ENCODE results near the gene MAGI3.
"Not testable (repeated sequence)": the region's sequence is repeated elsewhere in the genome, so short reads cannot be mapped to it uniquely, and the experiment has no call there.

Gene MAGI3

DNA sequence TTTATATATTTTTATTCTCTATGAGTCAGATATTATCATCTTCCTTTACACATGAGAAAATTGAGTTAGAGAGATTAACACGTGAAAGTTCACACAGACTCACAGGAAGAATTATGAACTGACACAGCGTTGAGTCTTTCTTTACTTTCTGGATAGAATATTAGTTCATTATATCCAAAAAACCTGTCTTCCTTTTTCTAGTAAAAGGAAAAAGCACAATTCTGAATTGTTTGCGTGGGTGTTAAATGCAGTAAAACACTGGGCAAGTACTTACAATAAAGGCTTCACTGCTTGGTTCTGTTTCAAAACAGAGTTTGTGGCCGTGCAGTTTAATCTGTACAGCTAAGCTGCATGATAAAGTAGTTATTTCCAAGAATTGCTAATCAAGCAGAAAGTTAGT is 10.8 kb downstream of the MAGI3 start:
- no peaks in the 10 kb centered on the region for H3K9me3 ChIP-seq (ENCODE audit: insufficient read depth, low read depth, low read length)
- H3K36me3 ChIP-seq (ENCODE audit: insufficient read depth, low read depth, low read length) = no peaks in the 10 kb centered on the region
- H3K27me3 ChIP-seq (ENCODE audit: insufficient read depth, low read length) = no peaks in the 10 kb centered on the region
- H3K4me1 ChIP-seq (ENCODE audit: insufficient read depth, low read length) = no peaks in the 10 kb centered on the region
- H3K4me3 ChIP-seq (ENCODE audit: low read length) = no peak overlapping the region
- no peak overlapping the region for H3K9ac ChIP-seq (ENCODE audit: low read depth, low read length)
- no peak overlapping the region for H3K27ac ChIP-seq (ENCODE audit: low read length)

DNA sequence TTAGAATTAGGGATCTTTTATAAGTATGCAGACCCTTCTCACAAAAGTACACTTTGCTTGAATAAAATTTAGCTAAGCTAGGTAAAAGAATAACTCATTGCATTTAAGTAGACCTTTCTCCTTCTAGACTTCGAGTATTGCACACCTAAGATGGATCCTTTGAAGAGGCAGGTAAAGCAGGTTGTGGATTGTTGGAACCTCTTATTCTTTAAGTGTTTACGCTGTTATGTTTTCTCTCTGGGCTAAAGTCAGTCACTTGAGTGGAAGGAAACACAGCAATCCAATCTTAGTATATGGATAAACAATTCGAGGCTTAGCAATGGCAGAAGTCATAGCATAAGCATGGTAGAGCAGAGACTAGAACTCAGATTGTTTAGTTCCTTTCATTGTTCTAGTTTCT is 11.4 kb downstream of the MAGI3 start:
- Histone ChIP-seq H3K9ac (ENCODE audit: low read depth, low read length) (no peak overlapping the region), H3K9me3 (ENCODE audit: insufficient read depth, low read depth, low read length) (no peaks in the 10 kb centered on the region), H3K4me3 (ENCODE audit: low read length) (no peak overlapping the region), H3K27me3 (ENCODE audit: insufficient read depth, low read length) (no peaks in the 10 kb centered on the region), H3K36me3 (ENCODE audit: insufficient read depth, low read depth, low read length) (no peaks in the 10 kb centered on the region), H3K27ac (ENCODE audit: low read length) (no peak overlapping the region), H3K4me1 (ENCODE audit: insufficient read depth, low read length) (no peaks in the 10 kb centered on the region)

DNA sequence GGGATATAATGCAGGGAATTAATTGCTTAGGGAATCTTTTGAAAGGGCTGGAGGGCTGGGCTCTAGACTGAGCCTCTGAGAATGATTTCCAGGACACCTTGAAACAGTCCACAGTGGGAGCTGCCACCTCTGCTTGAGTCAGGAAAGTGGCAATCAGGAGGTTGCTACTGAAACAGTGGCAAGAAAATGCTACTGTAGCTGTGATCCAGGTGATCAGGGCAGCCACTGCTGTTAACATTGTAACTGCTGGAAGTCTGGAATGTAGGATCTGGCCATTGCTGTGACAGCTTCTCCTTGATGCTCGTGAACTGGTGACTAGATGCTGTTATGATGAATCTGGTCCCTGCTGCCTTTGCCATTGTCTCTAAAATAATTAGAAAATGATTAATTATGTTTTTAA is 12.8 kb downstream of the MAGI3 start:
- Histone ChIP-seq H3K9ac (ENCODE audit: low read depth, low read length) (no peak overlapping the region), H3K36me3 (ENCODE audit: insufficient read depth, low read depth, low read length) (no peaks in the 10 kb centered on the region), H3K4me3 (ENCODE audit: low read length) (no peak overlapping the region), H3K9me3 (ENCODE audit: insufficient read depth, low read depth, low read length) (no peaks in the 10 kb centered on the region), H3K4me1 (ENCODE audit: insufficient read depth, low read length) (peaks cover 6% of the 10 kb centered on the region; the same call in 1 of the 2 replicates), H3K27me3 (ENCODE audit: insufficient read depth, low read length) (no peaks in the 10 kb centered on the region), H3K27ac (ENCODE audit: low read length) (no peak overlapping the region)

DNA sequence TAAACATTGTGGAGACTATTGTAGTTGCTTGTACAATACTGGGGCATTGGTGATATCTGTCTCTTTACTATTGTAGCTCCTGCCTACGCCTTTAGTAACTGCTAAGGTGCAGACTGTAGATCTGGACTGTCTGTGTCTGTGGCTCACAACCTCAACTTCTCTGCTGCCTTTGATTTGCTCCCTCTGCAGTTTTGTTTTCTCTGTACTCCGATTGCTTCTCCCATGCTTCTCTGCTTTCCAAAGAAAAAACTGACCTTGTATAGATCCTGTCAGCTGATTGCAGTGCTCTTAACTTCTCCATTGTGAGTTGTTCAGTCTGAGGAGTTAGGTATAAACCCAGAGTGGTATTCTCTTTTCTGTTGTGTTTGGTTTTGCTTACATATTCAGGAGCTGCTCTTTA is 15.3 kb downstream of the MAGI3 start:
- peaks cover 6% of the 10 kb centered on the region; the same call in 1 of the 2 replicates for H3K4me1 ChIP-seq (ENCODE audit: insufficient read depth, low read length)
- H3K9me3 ChIP-seq (ENCODE audit: insufficient read depth, low read depth, low read length) = no peaks in the 10 kb centered on the region
- H3K27me3 ChIP-seq (ENCODE audit: insufficient read depth, low read length) = no peaks in the 10 kb centered on the region
- H3K36me3 ChIP-seq (ENCODE audit: insufficient read depth, low read depth, low read length) = no peaks in the 10 kb centered on the region
- no peak overlapping the region for H3K4me3 ChIP-seq (ENCODE audit: low read length)
- H3K27ac ChIP-seq (ENCODE audit: low read length) = no peak overlapping the region
- no peak overlapping the region for H3K9ac ChIP-seq (ENCODE audit: low read depth, low read length)

DNA sequence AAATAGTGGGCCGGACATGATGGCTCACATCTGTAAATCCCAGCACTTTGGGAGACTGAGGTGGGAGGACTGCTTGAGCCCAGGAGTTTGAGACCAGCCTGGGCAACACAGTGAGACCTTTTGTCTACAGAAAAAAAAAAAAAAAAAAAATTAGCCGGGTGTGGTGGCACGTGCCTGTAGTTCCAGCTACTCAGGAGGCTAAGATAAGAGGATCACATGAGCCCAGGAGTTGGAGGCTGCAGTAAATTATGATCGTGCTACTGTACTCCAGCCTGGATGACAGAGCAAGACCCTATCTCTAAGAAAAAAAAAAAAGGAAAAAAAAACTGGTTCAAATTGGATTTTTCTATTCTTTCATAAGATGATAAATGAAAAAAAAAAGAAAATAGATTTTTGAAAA is 15.8 kb downstream of the MAGI3 start:
- H3K36me3 ChIP-seq (ENCODE audit: insufficient read depth, low read depth, low read length); H3K4me1 ChIP-seq (ENCODE audit: insufficient read depth, low read length); H3K27ac ChIP-seq (ENCODE audit: low read length); H3K4me3 ChIP-seq (ENCODE audit: low read length); H3K27me3 ChIP-seq (ENCODE audit: insufficient read depth, low read length); H3K9me3 ChIP-seq (ENCODE audit: insufficient read depth, low read depth, low read length); H3K9ac ChIP-seq (ENCODE audit: low read depth, low read length): not testable (repeated sequence)

DNA sequence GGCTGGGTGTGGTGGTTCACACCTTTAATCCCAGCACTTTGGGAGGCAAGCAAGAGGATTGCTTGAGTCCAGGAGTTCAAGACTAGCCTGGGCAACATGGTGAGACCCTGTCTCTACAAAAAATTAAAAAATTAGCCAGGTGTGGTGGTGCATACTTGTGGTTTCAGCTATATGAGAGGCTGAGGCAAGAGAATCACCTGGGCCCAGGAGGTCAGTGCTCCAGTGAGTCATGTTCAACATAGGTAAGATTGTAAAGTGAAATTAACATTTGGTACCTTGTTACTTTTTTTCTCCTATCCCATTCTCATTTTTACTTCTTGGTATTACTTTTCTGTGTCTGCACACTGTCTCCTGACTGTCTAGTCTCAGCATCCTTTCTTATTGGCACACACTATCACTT is 19.0 kb downstream of the MAGI3 start:
- H3K36me3 ChIP-seq (ENCODE audit: insufficient read depth, low read depth, low read length) = no peaks in the 10 kb centered on the region
- no peaks in the 10 kb centered on the region for H3K9me3 ChIP-seq (ENCODE audit: insufficient read depth, low read depth, low read length)
- no peak overlapping the region for H3K4me3 ChIP-seq (ENCODE audit: low read length)
- peaks cover 6% of the 10 kb centered on the region; the same call in 1 of the 2 replicates for H3K4me1 ChIP-seq (ENCODE audit: insufficient read depth, low read length)
- H3K27ac ChIP-seq (ENCODE audit: low read length) = no peak overlapping the region
- H3K9ac ChIP-seq (ENCODE audit: low read depth, low read length) = no peak overlapping the region
- H3K27me3 ChIP-seq (ENCODE audit: insufficient read depth, low read length) = no peaks in the 10 kb centered on the region

DNA sequence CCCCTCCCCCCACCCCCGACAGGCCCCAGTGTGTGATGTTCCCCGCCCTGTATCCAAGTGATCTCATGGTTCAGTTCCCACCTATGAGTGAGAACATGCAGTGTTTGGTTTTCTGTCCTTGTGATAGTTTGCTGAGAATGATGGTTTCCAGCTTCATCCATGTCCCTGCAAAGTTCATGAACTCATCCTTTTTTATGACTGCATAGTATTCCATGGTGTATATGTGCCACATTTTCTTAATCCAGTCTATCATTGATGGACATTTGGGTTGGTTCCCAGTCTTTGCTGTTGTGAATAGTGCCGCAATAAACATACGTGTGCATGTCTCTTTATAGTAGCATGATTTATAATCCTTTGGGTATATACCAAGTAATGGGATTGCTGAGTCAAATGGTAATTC is 21.7 kb downstream of the MAGI3 start:
- H3K9ac ChIP-seq (ENCODE audit: low read depth, low read length); H3K4me1 ChIP-seq (ENCODE audit: insufficient read depth, low read length); H3K27me3 ChIP-seq (ENCODE audit: insufficient read depth, low read length); H3K9me3 ChIP-seq (ENCODE audit: insufficient read depth, low read depth, low read length); H3K4me3 ChIP-seq (ENCODE audit: low read length); H3K27ac ChIP-seq (ENCODE audit: low read length); H3K36me3 ChIP-seq (ENCODE audit: insufficient read depth, low read depth, low read length): not testable (repeated sequence)

DNA sequence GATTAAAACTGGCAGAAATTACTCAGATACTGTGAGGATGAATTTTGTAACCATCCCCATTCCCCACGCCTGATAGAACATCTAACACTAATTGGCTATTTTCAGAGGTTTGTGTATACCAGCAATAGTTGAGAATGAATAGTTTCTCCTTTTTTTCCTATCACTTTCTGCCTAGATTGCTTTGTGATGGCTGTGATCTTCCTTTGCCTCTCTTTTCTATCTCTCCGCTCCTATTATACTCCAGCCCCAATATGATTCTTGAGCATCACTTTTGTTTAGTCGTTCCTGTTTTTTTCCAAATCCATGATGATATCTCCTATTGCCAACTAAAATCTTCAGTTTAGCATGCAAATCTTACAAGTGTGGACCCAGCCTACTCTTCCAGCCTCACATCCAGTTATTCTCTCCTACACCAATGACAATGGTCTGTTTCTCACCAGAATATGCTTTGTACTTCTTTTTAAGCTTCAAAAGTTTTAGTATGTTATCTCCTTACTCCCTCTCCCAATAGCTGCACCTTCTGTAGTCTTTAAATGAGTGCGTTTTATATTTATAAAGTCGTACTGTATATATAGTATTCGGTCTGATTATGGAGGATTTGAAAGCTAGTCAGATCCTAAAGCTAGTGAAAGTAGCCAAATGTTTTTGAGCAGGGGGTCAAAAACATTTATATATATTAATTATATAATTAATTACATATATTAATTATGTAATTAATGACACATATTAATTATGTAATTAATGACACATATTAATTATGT is 25.2 kb downstream of the MAGI3 start:
- H3K4me1 ChIP-seq (ENCODE audit: insufficient read depth, low read length) = no peaks in the 10 kb centered on the region
- H3K4me3 ChIP-seq (ENCODE audit: low read length) = no peak overlapping the region
- H3K9me3 ChIP-seq (ENCODE audit: insufficient read depth, low read depth, low read length) = no peaks in the 10 kb centered on the region; the same call in 1 of the 2 replicates
- H3K27me3 ChIP-seq (ENCODE audit: insufficient read depth, low read length) = no peaks in the 10 kb centered on the region
- no peak overlapping the region for H3K9ac ChIP-seq (ENCODE audit: low read depth, low read length)
- H3K36me3 ChIP-seq (ENCODE audit: insufficient read depth, low read depth, low read length) = no peaks in the 10 kb centered on the region
- H3K27ac ChIP-seq (ENCODE audit: low read length) = no peak overlapping the region

DNA sequence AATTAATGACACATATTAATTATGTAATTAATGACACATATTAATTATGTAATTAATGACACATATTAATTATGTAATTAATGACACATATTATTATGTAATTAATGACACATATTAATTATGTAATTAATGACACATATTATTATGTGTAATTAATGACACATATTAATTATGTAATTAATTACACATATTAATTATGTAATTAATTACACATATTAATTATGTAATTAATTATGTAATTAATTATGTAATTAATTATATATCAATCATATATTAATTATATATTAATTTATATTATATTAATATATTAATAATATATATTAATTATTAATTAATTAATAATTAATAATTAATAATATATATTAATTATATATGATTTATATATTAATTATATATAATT is 25.8 kb downstream of the MAGI3 start:
- H3K27me3 ChIP-seq (ENCODE audit: insufficient read depth, low read length) = not testable (repeated sequence)

DNA sequence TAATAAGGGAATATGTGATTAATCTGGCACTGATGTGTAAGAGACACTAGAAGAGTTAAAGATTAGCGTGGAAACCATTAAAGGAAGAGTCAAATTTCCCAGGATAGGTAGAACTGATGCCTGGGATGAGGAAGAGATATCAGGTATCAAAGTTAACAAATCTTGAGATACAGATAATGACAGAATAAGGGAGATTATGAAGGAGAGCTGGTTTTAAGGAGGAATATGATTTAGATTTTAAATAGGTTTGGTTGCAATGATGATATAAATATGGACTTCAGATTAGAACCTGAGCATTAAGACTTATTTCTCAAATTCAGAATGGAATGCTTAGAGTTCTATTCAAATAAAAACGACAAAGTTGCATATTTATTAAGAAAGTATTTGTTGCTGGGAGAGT is 26.2 kb downstream of the MAGI3 start:
- Histone ChIP-seq H3K4me1 (ENCODE audit: insufficient read depth, low read length) (no peaks in the 10 kb centered on the region), H3K4me3 (ENCODE audit: low read length) (no peak overlapping the region), H3K27me3 (ENCODE audit: insufficient read depth, low read length) (no peaks in the 10 kb centered on the region), H3K27ac (ENCODE audit: low read length) (no peak overlapping the region), H3K36me3 (ENCODE audit: insufficient read depth, low read depth, low read length) (no peaks in the 10 kb centered on the region), H3K9me3 (ENCODE audit: insufficient read depth, low read depth, low read length) (no peaks in the 10 kb centered on the region; the same call in 1 of the 2 replicates), H3K9ac (ENCODE audit: low read depth, low read length) (no peak overlapping the region)

More for the DNA sequence above, 25.8 kb downstream of the MAGI3 start:
- not testable (repeated sequence) for H3K4me1 ChIP-seq (ENCODE audit: insufficient read depth, low read length); H3K9me3 ChIP-seq (ENCODE audit: insufficient read depth, low read depth, low read length); H3K4me3 ChIP-seq (ENCODE audit: low read length); H3K9ac ChIP-seq (ENCODE audit: low read depth, low read length); H3K27ac ChIP-seq (ENCODE audit: low read length); H3K36me3 ChIP-seq (ENCODE audit: insufficient read depth, low read depth, low read length)

DNA sequence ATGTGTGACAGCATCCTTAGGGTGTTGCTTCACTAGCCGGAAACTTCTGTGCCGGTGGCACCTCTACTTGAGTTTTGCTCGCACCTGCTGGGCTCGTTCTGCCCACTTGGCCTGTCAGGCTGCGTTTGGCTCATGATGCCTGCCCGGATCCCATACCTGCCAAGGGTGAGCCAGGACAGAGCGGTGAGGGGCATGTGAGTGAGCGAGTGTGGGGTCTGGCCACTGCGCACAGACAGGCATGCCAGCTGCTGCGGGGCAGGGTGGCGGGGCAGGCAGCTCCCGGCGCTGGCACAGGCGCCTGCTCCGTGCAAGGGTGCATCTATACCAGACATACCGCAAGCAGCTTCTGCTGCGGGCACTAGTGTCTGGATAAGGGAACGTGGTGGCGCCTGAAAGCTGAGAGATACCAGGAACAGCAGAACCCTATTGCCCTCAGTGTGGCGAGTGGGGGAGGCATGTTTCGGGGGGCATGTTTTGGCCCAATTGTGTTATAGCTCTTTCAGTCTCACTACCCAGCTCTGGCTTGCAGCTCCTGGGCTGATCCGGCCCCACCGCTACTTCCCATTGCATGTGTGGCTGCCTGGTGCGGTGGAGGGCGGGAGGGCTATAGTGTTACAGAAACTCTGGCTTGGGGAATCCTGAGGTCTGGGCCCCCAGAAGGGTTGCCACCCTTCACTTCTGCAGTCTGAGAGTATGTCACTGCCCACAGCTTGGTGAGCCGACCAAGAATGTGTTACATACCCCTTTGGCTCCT is 32.2 kb downstream of the MAGI3 start:
- Histone ChIP-seq H3K4me3 (ENCODE audit: low read length) (no peak overlapping the region), H3K9ac (ENCODE audit: low read depth, low read length) (no peak overlapping the region), H3K27ac (ENCODE audit: low read length) (no peak overlapping the region), H3K4me1 (ENCODE audit: insufficient read depth, low read length) (no peaks in the 10 kb centered on the region), H3K9me3 (ENCODE audit: insufficient read depth, low read depth, low read length) (peaks cover 4% of the 10 kb centered on the region), H3K36me3 (ENCODE audit: insufficient read depth, low read depth, low read length) (no peaks in the 10 kb centered on the region), H3K27me3 (ENCODE audit: insufficient read depth, low read length) (no peaks in the 10 kb centered on the region)

DNA sequence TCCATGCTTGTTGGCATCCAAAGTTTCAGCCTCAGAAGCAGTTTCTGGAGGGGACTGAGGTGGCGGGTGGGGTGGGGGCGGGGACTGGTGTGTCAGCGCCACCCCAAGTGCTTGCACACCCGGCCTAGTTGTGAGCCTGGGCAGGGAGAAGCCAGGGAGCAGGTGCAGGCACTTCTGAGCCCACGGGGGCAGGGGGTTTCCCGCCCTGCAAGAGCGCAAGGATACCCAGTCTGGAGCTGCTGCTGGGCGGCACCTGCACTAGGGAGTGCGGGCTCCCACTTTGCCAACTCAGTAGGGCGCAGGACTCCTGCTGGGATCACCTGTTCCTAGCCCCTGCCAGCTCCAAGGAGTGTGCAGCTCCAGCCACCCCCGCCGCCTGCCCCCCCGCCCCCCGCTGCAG is 33.5 kb downstream of the MAGI3 start:
- H3K36me3 ChIP-seq (ENCODE audit: insufficient read depth, low read depth, low read length) = no peaks in the 10 kb centered on the region
- no peak overlapping the region for H3K4me3 ChIP-seq (ENCODE audit: low read length)
- no peaks in the 10 kb centered on the region for H3K27me3 ChIP-seq (ENCODE audit: insufficient read depth, low read length)
- peaks cover 4% of the 10 kb centered on the region for H3K9me3 ChIP-seq (ENCODE audit: insufficient read depth, low read depth, low read length)
- H3K9ac ChIP-seq (ENCODE audit: low read depth, low read length) = no peak overlapping the region
- H3K27ac ChIP-seq (ENCODE audit: low read length) = no peak overlapping the region
- no peaks in the 10 kb centered on the region for H3K4me1 ChIP-seq (ENCODE audit: insufficient read depth, low read length)
